ENCODE data around the gene ERVFRD-1.

ERVFRD-1 gene

DNA sequence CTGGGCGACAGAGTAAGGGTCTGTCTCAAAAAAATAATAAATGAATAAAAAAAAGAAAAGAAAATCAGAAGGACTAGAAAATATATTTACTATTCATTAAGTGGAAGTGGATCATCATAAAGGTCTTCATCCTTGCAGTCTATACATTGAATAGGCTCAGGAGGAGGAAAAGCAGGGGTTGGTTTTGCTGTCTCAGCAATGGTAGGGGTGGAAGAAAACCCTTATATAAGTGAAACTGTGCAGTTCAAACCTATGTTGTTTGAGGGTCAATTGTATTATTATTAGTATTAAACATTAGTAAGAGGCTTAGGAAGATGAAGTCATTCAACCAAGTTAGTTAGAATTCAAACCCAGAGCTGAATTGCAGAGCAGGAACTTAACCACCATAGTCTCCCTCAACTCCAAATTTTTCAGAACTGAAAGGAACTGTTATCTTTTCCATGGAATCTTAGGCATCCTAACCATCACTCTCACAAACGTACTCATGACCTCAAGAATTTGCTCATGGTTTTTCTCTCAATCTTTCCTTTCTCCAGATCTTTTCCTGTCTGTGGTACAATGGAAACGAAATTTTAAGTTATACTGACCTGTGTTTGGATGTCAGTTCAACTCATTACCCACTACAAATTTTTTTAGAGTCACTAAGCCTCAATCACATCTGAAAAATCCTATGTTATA lies 25.6 kb downstream of the ERVFRD-1 start:
- no peak for DNase-seq

DNA sequence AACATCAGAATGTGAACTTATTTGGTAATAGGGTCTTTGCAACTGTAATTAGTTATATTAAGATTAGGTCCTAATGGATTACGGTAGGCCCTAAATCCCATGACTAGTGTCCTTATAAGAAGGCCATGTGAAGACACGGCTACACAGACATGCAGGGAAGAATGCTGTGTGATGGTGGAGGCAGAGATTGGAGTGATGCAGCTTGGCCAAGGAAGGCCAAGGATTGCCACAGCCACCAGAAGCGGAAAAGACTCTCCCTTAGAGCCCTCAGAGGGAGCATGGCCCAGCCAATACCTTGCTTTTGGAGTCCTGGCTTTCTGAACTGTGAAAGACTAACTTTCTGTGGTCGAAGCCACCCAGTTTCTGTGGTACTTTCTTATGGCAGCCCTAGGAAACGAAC lies 27.6 kb downstream of the ERVFRD-1 start:
- DNase-seq, result no peak

DNA sequence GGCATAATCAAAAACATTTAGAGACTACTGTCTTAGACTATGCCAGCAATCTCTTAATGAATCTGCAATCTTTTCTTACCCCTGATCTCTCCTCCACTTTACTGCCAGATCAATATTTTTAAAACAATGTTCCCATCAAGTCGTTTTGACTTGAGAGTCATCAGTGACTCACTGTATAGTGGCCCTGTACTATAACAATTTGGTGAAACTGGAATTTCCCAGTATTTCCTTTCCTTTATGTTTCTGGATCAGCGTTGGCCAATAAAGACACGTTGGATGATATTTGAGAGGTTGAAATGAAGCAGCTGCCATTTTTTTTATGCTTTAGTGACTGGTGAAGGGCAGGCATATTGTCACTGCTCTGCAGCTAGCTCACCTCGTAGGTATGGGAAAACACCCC lies 28.0 kb downstream of the ERVFRD-1 start:
- no peak for DNase-seq

DNA sequence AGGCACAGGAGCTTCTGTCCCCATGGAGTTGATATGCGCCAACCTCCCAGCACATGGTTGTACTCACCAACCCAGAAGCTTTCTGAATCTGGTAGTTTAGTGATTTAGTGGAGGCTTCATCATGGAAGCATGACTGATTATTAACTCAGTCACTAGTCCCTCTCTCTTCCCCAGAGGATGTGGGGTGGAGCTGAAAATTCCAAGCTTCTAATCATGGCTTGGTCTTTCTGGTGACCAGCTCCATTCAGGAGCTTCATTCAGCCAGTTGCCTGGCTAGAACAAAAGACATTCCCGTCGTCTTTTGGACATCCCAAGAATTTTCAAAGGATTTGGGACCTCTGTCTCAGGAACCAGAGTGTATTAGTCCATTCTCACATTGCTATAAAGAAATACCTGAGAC lies 31.2 kb downstream of the ERVFRD-1 start:
- no peak for DNase-seq

DNA sequence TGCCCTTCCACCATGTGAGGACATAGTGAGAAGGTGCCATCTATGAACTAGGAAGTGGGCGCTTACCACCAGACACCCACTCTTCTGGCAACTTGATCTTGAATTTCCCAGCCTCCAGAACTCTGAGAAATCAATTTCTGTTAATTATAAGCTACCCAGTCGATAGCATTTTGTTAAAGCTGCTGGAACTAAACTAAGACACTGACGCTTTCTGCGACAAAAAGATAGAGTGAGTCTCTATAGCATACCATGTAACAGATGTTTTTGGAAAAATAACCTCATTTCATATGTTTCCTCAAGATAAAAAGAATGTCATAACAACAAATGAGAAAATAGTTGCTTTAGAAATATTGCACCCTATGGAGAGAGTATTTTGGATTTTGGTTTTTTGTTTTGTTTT lies 33.3 kb downstream of the ERVFRD-1 start:
- DNase-seq, result no peak

DNA sequence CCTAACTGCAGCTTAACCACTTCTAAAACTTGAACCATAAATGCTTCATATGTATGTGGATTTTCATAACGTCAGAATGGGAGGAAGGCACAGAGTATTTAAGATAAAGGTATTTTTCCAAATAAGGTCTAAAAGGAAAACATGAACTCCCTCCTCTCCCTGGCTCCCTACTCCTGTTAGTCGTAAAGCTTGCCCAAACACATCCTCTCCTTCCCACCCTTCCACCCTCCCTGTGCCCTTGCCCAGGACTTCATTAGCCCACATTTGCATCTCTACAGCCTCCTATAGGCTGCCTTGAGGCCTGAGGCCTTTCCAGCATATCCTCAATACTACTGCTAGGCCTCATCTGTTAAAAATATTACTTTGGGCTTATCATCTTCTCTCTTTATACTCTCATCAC lies 35.0 kb downstream of the ERVFRD-1 start:
- no peak for DNase-seq

DNA sequence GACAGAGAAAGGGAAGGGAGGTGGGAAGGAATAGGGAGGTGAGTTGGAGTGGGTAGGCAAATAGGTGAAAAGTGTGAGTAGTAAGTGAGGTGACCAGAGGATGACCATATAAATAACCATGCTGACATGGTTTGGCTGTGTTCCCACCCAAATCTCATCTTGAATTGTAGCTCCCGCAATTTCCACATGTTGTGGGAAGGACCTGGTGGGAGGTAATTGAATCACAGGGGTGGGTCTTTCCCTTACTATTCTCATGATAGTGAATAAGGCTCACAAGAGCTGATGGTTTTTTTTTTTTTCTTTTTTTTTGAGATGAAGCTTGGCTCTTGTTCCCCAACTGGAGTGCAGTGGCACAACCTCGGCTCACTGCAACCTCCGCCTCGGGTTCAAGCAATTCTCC lies 39.4 kb downstream of the ERVFRD-1 start:
- DNase-seq, result no peak

DNA sequence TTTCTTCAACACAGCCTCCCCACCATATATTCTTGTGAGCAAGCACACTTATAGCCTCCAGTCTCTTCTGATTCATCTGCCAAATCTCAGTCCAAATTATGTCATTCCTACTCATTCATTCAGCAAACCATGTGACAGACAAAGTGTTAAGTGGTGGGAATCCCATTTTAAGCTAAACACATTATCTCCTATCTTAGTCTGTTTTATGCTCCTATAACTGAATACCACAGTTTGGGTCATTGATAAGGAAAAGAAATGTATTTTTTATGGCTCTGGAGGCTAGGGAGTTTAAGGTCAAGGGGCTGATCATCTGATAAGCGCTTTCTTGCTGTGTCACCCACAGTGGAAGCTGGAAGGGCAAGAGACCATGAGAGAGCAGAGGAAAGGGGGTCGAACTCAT lies 41.8 kb downstream of the ERVFRD-1 start:
- no peak for DNase-seq

DNA sequence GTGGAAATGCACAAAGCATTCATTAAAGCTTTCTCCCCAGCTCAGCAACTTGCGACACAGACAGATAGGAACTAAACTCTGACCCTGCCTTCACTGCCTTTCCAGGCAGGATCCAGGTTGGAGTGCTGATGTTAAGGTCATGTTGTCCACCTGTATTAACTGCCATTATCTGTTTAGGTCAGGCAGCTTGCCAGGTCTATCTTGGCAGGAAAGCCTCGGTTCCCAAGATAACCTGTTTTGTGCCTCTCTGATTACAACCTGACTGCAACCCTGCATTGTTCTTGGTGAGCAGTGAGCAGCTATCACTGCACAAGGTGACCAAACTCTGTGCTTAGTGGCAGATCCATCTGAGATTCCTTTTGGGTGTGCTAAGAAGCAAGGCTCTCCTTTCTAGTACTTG lies 44.2 kb downstream of the ERVFRD-1 start:
- DNase-seq, result no peak

DNA sequence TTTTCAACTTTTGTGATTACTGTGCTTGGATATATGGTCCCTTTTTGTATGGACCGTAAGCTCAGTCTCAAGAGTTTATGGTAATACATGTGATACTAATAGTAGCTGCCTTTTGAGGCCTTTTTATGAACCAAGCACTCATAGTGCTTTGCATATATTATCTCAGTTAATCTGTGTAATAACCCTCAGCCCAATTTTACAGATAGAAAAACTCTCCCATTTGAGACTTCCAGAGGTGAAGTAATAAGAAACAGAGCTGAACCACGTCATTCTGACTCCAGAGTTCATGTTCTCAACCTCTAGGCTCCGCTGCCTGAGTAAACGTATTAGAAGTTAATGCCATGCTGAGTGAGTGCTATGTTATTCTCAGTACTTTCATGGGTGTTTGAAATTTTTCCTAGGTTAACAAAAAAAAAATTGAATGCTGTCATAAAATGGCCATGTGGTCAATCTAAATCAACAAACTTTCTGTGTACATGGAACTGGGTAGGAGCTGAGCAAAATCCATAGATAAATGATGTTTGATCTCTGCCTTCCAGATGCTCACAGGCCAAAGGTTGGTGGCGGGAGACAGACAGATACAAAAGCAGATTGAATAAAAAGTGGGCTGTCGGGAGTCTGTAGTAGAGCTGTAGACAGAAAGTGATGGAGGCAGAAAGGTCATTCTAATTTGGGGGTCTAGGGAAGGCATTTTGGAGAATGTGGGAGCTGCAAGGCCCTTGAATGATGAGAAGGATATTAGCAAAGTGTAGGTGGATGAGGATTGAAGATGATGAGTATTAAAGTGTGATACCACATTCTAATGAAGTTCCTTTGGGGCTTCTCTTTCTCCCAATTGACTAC lies 44.8 kb downstream of the ERVFRD-1 start:
- no peak for DNase-seq

DNA sequence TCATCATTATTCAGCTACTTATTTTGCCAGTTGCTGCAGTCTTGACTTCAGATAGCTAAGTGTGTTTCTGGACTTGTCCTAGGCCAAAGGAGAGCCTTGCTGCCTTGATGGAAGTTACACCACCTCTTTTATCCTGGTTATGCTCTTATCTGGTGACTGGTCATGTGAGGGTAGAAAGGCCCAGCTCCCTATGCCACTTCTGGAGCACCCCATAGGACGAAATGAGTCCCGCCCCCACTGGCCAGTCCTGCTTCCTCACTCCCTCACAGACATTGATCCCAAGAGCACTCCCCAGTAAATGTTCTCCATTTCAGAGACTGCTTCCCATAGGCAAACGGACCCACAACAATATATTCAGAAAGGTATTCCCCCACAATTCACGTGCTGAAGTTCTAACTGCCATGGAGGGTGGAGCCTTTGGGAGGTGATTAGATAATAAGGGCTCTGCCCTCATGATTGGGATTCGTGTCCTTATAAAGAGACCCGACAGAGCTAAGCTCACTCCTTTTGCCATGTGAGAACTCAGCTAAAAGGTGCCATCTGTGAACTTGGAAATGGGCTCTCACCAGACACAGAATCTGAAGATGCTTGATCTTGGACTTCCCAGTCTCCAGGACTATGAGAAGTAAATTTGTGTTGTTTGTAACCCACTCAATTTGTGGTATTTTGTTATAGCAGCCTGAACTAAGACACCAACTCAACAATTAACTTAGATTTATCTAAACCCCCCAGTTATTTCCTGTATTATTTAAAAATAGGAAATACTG lies 45.9 kb downstream of the ERVFRD-1 start:
- no peak for DNase-seq

DNA sequence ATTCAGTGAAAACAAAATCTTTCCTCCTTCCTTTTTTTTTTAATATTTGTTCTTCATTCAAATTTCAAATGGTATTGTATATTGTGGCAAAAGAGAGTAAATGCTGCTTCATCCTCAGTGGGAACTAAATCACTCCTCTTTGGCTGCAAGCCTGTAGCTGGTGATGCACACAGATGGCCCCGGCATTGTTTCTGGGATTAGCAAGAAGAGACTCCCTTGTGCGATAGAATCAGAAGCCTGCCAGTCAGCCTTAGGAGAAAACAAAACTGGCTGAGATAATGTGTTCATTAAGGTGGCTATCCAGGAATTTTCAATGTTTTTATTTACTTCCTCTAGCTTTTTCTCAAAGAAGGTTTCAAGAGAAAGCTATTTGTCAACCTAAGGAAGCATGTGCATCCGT lies 46.7 kb downstream of the ERVFRD-1 start:
- no peak for DNase-seq

DNA sequence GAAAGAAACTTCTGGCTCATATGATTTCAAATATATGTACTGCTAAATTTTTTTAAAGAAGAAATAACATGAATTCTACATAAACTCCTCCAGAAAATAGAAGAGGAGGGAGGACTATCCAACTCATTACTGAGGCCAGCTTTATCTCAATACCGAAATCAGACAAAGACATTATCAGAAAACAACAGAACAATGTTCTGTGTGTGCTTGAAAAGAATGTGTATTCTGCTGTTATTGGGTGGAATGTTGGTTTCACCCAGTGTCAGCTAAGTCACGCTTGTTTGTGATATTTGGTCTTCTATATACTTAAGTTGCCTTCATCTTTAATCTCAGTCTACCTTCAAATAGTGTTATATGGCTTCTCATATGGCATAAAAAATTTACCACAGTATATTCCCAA lies 48.8 kb downstream of the ERVFRD-1 start:
- DNase-seq, result no peak

DNA sequence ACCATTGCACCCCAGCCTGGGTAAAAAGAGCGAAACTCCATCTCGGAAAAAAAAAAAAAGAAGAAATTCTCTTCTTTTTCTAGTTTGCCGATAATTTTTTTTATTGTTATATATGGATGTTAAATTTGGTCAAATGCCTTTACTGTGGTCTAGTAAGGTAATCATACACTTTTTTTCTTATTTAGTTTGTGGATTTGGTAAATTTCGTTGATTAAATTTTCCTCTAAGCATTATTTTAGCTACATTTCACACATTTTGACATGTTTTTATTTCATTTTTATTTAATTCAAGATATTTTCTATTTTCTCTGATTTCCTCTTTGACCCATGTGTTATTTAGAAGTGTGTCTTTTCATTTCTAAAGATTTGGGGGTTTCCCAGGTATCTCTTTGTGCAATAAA lies 49.4 kb downstream of the ERVFRD-1 start:
- no peak for DNase-seq

DNA sequence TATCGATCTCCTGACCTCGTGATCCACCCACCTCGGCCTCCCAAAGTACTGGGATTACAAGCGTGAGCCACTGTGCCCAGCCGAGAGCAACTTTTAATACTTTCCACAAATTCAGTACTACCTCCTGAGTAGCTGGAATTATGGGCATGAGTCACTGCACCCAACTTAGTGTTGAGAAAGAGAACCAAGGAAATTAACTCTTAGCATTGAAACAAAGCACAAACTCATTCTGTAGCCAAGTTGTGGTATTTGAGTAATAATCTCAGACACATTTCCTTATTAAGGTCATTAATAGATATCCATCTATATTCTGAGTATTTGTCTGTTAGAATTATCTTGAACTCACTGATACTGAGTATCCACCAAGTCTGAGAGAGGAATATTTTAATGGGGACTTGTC lies 53.1 kb downstream of the ERVFRD-1 start:
- DNase-seq, result no peak

DNA sequence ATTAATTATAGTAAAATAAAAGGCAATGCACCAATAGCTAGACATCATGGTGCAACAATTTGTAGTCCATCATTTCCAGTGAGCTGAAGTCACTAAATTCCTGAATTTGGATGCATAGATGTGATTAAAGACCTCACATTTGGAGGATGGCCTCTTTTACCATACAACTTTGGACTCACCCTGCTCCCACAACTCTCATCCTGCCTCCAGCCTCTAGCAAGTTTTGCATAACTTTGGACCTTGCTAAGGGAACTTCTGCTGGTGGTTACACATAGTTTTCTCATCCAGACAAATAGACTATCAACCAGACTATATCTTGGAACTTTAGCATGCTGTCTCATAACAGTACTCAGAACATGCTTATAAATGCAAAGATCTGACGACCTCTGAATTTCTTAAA lies 54.7 kb downstream of the ERVFRD-1 start:
- no peak for DNase-seq

DNA sequence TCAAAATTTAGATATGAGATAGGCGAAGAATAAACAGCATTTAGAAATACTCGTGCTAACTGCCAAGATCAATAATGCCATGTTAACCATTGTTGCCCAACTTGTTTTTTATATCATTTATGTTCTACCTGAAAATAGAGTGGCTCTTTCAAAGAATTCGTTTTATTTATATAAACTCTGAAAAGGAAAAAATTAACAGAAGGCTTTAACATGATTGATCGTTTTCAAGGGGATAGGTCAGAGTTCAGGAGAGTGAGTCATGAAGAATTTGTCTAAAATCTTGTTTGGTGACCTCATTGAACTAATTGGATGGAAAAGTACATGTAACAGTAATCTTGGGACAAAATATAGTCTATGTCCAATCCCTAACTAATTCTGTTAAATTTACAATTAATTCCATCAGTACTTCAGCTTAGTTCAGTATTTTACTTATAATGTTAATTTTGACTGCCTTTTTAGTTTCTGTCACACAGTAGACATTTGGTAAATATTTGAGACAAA lies 56.3 kb downstream of the ERVFRD-1 start:
- DNase-seq, result no peak

DNA sequence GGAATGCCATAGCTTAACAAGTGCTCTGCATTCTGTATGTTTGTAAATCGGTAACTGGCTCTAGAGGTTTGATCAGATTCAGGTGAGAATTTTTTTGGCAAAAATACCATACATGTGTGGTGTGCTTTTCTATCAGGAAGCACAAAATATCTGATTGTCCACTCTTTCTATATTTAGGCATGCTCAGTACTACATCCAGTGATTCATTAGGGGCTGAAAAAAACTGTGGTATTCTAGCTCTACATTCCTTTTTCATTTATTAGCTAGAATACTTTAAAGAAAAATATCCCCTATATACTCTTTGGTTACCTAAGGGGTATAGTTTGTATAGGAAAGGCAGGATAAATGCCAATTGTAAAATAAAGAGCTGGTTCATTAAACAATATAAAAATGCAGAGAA lies 56.8 kb downstream of the ERVFRD-1 start:
- no peak for DNase-seq

DNA sequence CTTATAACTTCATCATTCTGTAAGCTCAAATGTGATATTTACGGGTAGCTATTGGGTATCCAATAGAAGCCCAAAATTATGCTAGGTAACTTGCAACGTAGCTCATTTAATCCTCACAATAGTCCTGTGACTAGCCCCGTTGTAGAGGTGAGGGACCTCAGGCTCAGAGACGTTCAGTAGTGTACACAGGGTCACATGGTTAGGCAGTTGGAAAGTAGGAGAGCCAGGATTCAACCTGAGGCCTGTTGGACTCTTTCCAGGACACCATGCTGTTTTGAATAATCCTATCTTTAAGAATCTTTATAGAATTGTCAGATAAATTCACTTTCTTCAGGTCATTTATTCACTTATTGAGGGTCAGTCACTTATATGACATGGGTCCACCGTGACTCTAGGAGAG lies 58.2 kb downstream of the ERVFRD-1 start:
- DNase-seq, result no peak

All from Kasumi-1 (cell line).